ENCODE data around the gene TH. TPM values are rescaled to one million over a fixed set of nuclear protein-coding genes. Genes with fewer than 3 reads are reported as not detected.
A peak's percentile ranks its signal among the peaks of the same experiment; 100 is the strongest.

The TH gene
- total RNA-seq, 2 experiments from 2014 or later = not detected

DNA sequence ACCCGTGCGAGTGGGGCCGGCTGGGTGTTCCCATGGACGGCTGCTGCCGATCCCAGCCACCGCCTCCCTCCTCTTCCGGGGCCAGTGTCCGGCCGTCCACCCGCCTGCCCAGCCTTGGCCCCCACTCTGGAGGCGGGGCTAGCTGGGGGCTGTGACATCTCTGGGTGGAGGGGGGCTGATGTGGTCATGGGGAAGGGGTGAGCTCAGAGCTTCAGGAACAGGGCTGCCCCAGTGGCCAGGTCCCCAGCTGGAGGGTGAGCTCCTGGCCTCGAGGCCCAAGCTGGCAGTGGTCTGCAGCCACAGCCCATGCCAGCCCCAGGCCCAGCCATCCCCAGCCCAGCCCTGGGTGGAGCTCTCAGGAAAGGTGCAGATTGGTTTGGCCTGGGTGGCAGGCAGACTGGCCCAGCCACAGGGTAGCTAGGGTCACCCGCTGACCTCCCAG is 13.3 kb downstream of the TH start:
- no peaks in the 10 kb centered on the region for H3K27me3 Mint-ChIP-seq (ENCODE audit: low read depth)
- ChIA-PET CTCF (interaction anchor here (1.2 to 3.3 kb wide), 3 partner anchors 121 to 464 kb away, joined by 3 to 23 read pairs (median 4); no protein-coding TSS in a partner anchor), POLR2A (no interaction called here)
- no peaks in the 10 kb centered on the region for H3K9me3 Mint-ChIP-seq (ENCODE audit: insufficient read depth)
- H3K4me3 Mint-ChIP-seq = no peak overlapping the region
- no peaks in the 10 kb centered on the region for H3K4me1 Mint-ChIP-seq (ENCODE audit: low read depth)
- H3K27ac Mint-ChIP-seq = no peak overlapping the region
- no peak for DNase-seq
- ATAC-seq = no peak
- H3K36me3 Mint-ChIP-seq (ENCODE audit: low read depth) = no peaks in the 10 kb centered on the region

GRCh38 chr11:2157294-2158040 is 14.1 kb downstream of the TH start:
- CTCF ChIA-PET = interaction anchor here (0.9 to 3.3 kb wide), 4 partner anchors 120 to 464 kb away, joined by 3 to 23 read pairs (median 4); no protein-coding TSS in a partner anchor
- DNase-seq = no peak
- POLR2A ChIA-PET = no interaction called here
- Mint-ChIP-seq H3K4me1 (ENCODE audit: low read depth) (no peaks in the 10 kb centered on the region), H3K4me3 (no peak overlapping the region), H3K27me3 (ENCODE audit: low read depth) (no peaks in the 10 kb centered on the region), H3K36me3 (ENCODE audit: low read depth) (no peaks in the 10 kb centered on the region), H3K9me3 (ENCODE audit: insufficient read depth) (no peaks in the 10 kb centered on the region), H3K27ac (no peak overlapping the region)
- ATAC-seq = no peak

DNA sequence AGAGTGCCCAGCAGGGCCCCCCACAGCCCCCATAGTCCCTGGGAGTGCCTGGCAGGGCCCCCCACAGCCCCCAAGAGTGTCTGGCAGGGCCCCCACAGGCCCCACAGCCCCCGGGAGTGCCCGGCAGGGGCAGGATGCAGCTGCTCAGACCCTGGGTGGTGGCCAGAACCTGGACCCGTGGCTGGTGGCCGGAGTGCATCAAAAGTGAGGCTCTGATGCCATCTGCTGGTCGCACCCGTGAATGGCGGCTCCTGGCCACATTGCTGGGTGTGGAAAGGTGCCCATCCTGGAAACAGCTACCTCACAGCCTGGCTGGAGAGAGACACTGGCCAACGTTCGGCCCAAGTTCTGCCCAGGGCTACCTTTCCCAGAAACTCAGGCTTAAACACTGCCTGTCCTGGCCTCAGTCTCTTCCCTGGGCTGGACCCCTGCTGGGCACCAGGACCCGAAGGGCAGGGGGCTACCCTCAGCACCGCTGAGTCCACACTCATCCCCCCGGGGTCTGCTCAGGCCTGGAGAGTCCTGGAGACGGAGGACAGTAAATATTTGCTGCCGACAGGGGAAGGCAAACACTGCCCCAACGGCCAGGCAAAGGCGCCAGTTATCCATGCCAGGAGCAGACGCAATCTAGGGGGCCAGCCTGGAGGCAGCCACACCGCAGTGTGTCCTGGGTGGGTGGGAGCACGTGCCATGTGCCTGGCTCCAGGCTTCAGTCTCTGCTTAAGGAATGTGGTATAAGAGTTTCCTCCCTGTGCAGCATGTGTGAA is 15.0 kb downstream of the TH start:
- ChIA-PET CTCF (interaction anchor here (0.6 to 3.3 kb wide), 8 partner anchors 9 to 324 kb away, joined by 3 to 23 read pairs (median 3); no protein-coding TSS in a partner anchor), POLR2A (no interaction called here)
- no peak overlapping the region for H3K4me3 Mint-ChIP-seq
- H3K36me3 Mint-ChIP-seq (ENCODE audit: low read depth) = no peaks in the 10 kb centered on the region
- no peak overlapping the region for H3K27ac Mint-ChIP-seq
- peaks cover 3% of the 10 kb centered on the region for H3K4me1 Mint-ChIP-seq (ENCODE audit: low read depth)
- DNase-seq = peak; percentile 70
- no peak for ATAC-seq
- no peaks in the 10 kb centered on the region for H3K9me3 Mint-ChIP-seq (ENCODE audit: insufficient read depth)
- no peaks in the 10 kb centered on the region for H3K27me3 Mint-ChIP-seq (ENCODE audit: low read depth)

GRCh38 chr11:2155511-2155910 is 16.1 kb downstream of the TH start:
- Mint-ChIP-seq H3K4me3 (no peak overlapping the region), H3K9me3 (ENCODE audit: insufficient read depth) (no peaks in the 10 kb centered on the region), H3K36me3 (ENCODE audit: low read depth) (no peaks in the 10 kb centered on the region), H3K4me1 (ENCODE audit: low read depth) (peaks cover 5% of the 10 kb centered on the region), H3K27me3 (ENCODE audit: low read depth) (peaks cover 5% of the 10 kb centered on the region), H3K27ac (no peak overlapping the region)
- ChIA-PET CTCF (interaction anchor here (1.3 to 3.3 kb wide), 2 partner anchors 118 to 305 kb away, joined by 4 to 23 read pairs; no protein-coding TSS in a partner anchor), POLR2A (no interaction called here)
- no peak for ATAC-seq
- no peak for DNase-seq

DNA sequence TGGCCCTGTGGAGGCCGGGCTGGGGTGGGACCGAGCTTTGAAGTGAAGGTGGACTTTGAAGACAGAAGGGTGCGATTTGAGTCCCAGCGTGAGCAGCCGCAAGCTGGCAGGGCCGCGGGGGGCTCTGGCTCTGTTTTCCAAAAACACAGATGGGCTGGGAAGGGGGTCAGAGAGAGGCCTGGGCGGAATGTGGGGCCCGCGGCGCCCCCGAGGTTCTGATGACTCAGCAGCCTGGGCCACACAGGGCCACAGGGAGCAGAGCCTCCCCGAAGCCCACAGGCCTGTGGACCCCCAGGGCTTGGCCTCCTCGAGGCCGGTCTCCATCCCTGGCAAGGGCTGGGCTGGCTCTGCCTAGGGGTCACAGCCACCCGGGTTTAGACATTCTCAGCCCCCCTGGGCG is 16.7 kb downstream of the TH start:
- ATAC-seq = no peak
- no peaks in the 10 kb centered on the region for H3K9me3 Mint-ChIP-seq (ENCODE audit: insufficient read depth)
- H3K4me1 Mint-ChIP-seq (ENCODE audit: low read depth) = peaks cover 5% of the 10 kb centered on the region
- ChIA-PET POLR2A (no interaction called here), CTCF (interaction anchor here (1.2 to 10.2 kb wide), 5 partner anchors 9 to 502 kb away, joined by 3 to 261 read pairs (median 5); no protein-coding TSS in a partner anchor)
- peaks cover 9% of the 10 kb centered on the region for H3K27me3 Mint-ChIP-seq (ENCODE audit: low read depth)
- no peak overlapping the region for H3K4me3 Mint-ChIP-seq
- no peaks in the 10 kb centered on the region for H3K36me3 Mint-ChIP-seq (ENCODE audit: low read depth)
- H3K27ac Mint-ChIP-seq = no peak overlapping the region
- DNase-seq = no peak

GRCh38 chr11:2154195-2154585 is 17.4 kb downstream of the TH start:
- Mint-ChIP-seq H3K4me1 (ENCODE audit: low read depth) (peaks cover 5% of the 10 kb centered on the region), H3K4me3 (no peak overlapping the region), H3K27ac (no peak overlapping the region), H3K36me3 (ENCODE audit: low read depth) (no peaks in the 10 kb centered on the region), H3K9me3 (ENCODE audit: insufficient read depth) (no peaks in the 10 kb centered on the region), H3K27me3 (ENCODE audit: low read depth) (peaks cover 11% of the 10 kb centered on the region)
- DNase-seq (no peak), ATAC-seq (no peak)
- POLR2A ChIA-PET = no interaction called here
- CTCF ChIA-PET = interaction anchor here (1.2 to 10.2 kb wide), 5 partner anchors 9 to 501 kb away, joined by 3 to 261 read pairs (median 5); no protein-coding TSS in a partner anchor

DNA sequence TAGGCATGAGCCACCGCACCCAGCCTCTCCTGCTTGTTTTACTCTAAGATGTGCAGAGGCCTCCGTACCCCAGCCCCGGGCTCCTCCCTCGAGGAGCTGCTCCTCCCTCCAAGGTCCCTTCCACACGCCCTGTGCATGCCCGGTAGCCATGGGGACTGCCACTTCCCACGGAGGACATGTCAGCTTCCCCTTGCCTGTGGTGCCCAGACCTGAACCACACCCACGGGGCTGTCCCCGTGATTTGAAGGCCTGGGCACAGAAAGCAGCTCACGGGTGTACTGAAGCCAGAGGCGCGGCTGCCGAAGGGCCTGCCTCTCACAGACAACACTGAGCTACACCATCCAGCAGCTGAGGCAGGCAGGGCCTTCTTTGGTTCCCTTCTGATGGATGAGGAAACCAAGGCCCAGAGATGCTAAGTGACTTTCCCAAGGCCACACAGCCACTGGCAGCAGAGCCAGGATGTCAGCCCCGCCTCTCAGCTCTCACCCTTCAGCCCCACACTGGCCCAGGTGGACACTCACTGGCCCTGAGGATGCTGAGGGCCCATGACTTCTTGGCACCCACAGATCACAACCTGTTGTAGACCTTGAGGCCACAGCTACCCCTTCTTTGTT is 17.9 kb downstream of the TH start:
- CTCF ChIA-PET = interaction anchor here (0.7 to 10.2 kb wide), 7 partner anchors 9 to 501 kb away, joined by 3 to 261 read pairs (median 4); no protein-coding TSS in a partner anchor
- no peak overlapping the region for H3K4me3 Mint-ChIP-seq
- DNase-seq (no peak), ATAC-seq (no peak)
- H3K36me3 Mint-ChIP-seq (ENCODE audit: low read depth) = no peaks in the 10 kb centered on the region
- no peaks in the 10 kb centered on the region for H3K9me3 Mint-ChIP-seq (ENCODE audit: insufficient read depth)
- H3K4me1 Mint-ChIP-seq (ENCODE audit: low read depth) = peaks cover 5% of the 10 kb centered on the region
- POLR2A ChIA-PET = no interaction called here
- peaks cover 14% of the 10 kb centered on the region for H3K27me3 Mint-ChIP-seq (ENCODE audit: low read depth)
- no peak overlapping the region for H3K27ac Mint-ChIP-seq

DNA sequence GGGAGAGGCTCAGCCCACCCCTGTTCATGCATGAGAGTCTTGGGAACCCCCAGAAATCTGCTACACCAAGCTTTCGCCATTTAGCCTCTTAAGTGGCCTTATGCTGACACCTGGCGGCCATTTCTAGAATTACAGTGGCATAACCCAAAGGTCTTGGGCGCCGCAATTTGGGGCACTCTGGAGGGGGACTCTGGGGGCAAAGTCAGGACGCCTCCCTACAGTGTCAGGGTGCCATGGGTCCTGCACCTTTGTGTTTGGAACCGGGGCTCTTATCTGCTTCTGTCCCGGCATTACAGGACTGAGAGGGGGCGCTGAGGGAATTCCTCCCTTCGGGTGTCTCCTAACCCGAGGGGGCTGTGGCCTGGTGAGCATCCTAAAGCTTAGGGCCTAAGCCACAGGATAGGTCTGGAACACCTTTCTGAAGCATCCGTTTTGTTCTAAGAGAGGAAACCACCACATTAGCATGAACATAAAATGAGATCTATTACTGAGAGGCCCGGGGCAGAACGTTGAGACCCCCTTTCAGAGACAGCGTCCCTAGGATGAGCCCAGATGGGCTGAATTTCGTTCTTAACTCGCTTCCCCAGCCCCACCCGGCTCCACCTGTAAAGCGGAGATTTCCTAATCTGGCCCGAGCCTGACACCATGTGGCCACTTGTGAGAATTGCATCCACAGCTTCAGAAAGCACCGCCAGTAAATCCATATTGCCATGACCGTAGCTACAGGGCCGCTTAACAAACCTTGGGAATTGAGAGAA is 19.9 kb downstream of the TH start:
- ChIA-PET POLR2A (interaction anchor here (0.6 to 0.8 kb wide), 2 partner anchors 116 to 501 kb away, joined by 3 read pairs; no protein-coding TSS in a partner anchor), CTCF (interaction anchor here (0.6 to 10.2 kb wide), 43 partner anchors 9 to 605 kb away, joined by 3 to 261 read pairs (median 5); partner anchors contain the start of genes INS and TNNI2)
- no peaks in the 10 kb centered on the region for H3K9me3 Mint-ChIP-seq (ENCODE audit: insufficient read depth)
- peaks cover 27% of the 10 kb centered on the region for H3K27me3 Mint-ChIP-seq (ENCODE audit: low read depth)
- no peak overlapping the region for H3K27ac Mint-ChIP-seq
- peak; percentile 70 for ATAC-seq
- DNase-seq = peak; percentile 87
- H3K36me3 Mint-ChIP-seq (ENCODE audit: low read depth) = no peaks in the 10 kb centered on the region
- H3K4me1 Mint-ChIP-seq (ENCODE audit: low read depth) = peaks cover 5% of the 10 kb centered on the region
- no peak overlapping the region for H3K4me3 Mint-ChIP-seq

DNA sequence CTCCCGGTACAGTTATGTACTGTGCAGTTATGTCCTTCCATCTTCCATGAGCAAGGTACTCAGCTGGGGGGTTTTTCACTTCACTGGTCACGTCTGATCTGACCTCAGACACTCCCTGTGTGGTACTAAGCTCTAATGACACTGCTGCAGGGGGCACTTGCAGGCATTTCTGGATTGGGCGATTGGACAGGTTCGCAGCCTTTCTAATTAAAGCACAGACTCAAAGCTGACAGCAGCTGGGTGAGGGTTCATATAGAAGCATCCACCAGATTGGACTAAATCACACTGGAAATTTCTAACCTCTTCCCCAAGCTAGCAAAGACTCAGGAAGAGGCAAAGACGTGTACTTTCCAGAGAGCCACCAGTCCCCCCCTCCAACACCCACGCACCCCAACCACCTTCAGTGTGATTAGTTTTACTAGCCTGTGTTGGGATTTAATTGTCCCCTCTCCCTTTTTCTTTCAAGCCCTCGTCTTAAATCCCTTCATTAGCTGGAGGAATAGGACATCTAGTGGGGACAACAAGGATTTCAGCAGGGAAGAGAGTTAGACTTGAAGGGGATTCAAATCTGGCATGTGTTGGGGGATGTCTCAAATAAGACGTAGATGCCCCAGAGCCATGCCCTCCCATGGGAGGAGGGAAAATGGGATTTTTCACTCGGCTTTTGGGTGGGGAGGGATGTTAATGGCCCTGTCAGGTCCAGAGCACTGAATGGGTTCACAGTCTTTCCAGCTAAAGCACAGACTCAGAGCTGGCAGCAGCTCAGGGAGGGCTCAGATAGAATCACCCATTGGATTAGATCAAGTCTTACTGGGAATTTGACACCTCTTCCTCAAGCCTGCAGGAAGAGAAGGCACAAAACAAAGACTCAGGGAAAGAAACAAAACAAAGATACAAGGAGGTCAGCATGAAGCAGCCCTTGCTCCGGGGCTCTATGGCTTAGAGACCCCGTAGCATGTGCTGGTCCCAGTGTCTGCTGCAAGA is 21.5 kb downstream of the TH start:
- Mint-ChIP-seq H3K27ac (no peak overlapping the region), H3K4me3 (no peak overlapping the region), H3K36me3 (ENCODE audit: low read depth) (no peaks in the 10 kb centered on the region), H3K27me3 (ENCODE audit: low read depth) (peaks cover 39% of the 10 kb centered on the region), H3K9me3 (ENCODE audit: insufficient read depth) (no peaks in the 10 kb centered on the region), H3K4me1 (ENCODE audit: low read depth) (peaks cover 5% of the 10 kb centered on the region)
- ChIA-PET POLR2A (no interaction called here), CTCF (interaction anchor here (0.9 to 10.2 kb wide), 19 partner anchors 8 to 497 kb away, joined by 3 to 261 read pairs (median 6); partner anchors contain the start of gene INS)
- ATAC-seq = no peak
- no peak for DNase-seq

DNA sequence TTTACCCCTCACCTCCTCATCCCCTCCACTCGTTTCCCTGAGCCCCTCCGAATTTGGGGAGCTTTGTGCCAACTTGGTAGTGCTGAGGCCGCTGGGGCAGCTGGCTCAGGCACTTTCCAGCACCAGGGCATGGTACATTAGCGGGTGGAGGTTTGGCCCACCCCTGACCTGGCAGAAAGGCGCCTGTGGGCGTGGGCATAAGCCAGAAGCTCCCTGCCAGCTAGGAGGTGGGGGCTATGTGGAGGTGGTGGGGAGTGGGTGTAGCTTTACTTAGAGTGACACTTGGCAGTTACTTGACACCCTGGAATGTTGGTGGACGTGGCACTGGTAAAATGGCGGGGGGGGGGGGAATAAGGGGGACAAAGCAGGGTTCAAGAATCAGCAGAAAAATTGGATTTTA is 22.2 kb downstream of the TH start:
- Mint-ChIP-seq H3K9me3 (ENCODE audit: insufficient read depth) (no peaks in the 10 kb centered on the region), H3K4me1 (ENCODE audit: low read depth) (peaks cover 5% of the 10 kb centered on the region), H3K36me3 (ENCODE audit: low read depth) (no peaks in the 10 kb centered on the region), H3K27me3 (ENCODE audit: low read depth) (peaks cover 46% of the 10 kb centered on the region), H3K4me3 (no peak overlapping the region), H3K27ac (no peak overlapping the region)
- no peak for ATAC-seq
- no peak for DNase-seq
- POLR2A ChIA-PET = no interaction called here
- CTCF ChIA-PET = interaction anchor here (0.9 to 10.2 kb wide), 9 partner anchors 7 to 497 kb away, joined by 3 to 261 read pairs (median 18); no protein-coding TSS in a partner anchor

All from activated CD8-positive, alpha-beta T cell treated with anti-CD3 and anti-CD28 coated beads, Interleukin-2, amount 10 ng/mL, durations not matched to agents 7 days and 5 days (primary cell).